ENCODE results near the gene COL13A1. TPM values are rescaled to one million over a fixed set of nuclear protein-coding genes. Genes with fewer than 3 reads are reported as not detected.

Gene COL13A1
- total RNA-seq, 1 donor from 2014 or later = 2.5 TPM

GRCh38 chr10:69835233-69835632, 33.5 kb downstream of the COL13A1 start:
- H3K9me3 ChIP-seq (replicated peaks) = no peaks in the 10 kb centered on the region
- H3K4me3 ChIP-seq = no peak overlapping the region
- TF ChIP-seq CTCF (IDR thresholded peaks at IDR 0.05; ENCODE audit: borderline replicate concordance) = no peak
- peaks cover 12% of the 10 kb centered on the region for H3K4me1 ChIP-seq
- H3K27me3 ChIP-seq (ENCODE audit: low read depth) = no peaks in the 10 kb centered on the region
- no peak for DNase-seq
- no peaks in the 10 kb centered on the region for H3K36me3 ChIP-seq
- no peak overlapping the region for H3K27ac ChIP-seq (replicated peaks)
- intact Hi-C loops (cut with micrococcal nuclease) = no loop called here

GRCh38 chr10:69835875-69836730, 34.4 kb downstream of the COL13A1 start:
- DNase-seq = no peak
- TF ChIP-seq CTCF (IDR thresholded peaks at IDR 0.05; ENCODE audit: borderline replicate concordance) = no peak
- Histone ChIP-seq H3K4me3 (no peak overlapping the region), H3K27me3 (ENCODE audit: low read depth) (no peaks in the 10 kb centered on the region), H3K36me3 (no peaks in the 10 kb centered on the region), H3K9me3 (replicated peaks) (no peaks in the 10 kb centered on the region), H3K4me1 (peaks cover 12% of the 10 kb centered on the region), H3K27ac (replicated peaks) (no peak overlapping the region)
- intact Hi-C loops (cut with micrococcal nuclease) = no loop called here

GRCh38 chr10:69836731-69837030, 35.0 kb downstream of the COL13A1 start:
- no peak overlapping the region for H3K4me3 ChIP-seq
- intact Hi-C loops (cut with micrococcal nuclease) = no loop called here
- DNase-seq = no peak
- H3K27me3 ChIP-seq (ENCODE audit: low read depth) = no peaks in the 10 kb centered on the region
- H3K36me3 ChIP-seq = no peaks in the 10 kb centered on the region
- no peak overlapping the region for H3K27ac ChIP-seq (replicated peaks)
- H3K4me1 ChIP-seq = peaks cover 12% of the 10 kb centered on the region
- no peak for TF ChIP-seq CTCF (IDR thresholded peaks at IDR 0.05; ENCODE audit: borderline replicate concordance)
- no peaks in the 10 kb centered on the region for H3K9me3 ChIP-seq (replicated peaks)

GRCh38 chr10:69837261-69837660, 35.6 kb downstream of the COL13A1 start:
- TF ChIP-seq CTCF (IDR thresholded peaks at IDR 0.05; ENCODE audit: borderline replicate concordance) = no peak
- no peak overlapping the region for H3K27ac ChIP-seq (replicated peaks)
- no peaks in the 10 kb centered on the region for H3K36me3 ChIP-seq
- no peaks in the 10 kb centered on the region for H3K9me3 ChIP-seq (replicated peaks)
- DNase-seq = no peak
- no peaks in the 10 kb centered on the region for H3K27me3 ChIP-seq (ENCODE audit: low read depth)
- peaks cover 12% of the 10 kb centered on the region for H3K4me1 ChIP-seq
- intact Hi-C loops (cut with micrococcal nuclease) = no loop called here
- H3K4me3 ChIP-seq = no peak overlapping the region

GRCh38 chr10:69838418-69838817, 36.7 kb downstream of the COL13A1 start:
- Histone ChIP-seq H3K4me3 (no peak overlapping the region), H3K4me1 (peaks cover 12% of the 10 kb centered on the region), H3K36me3 (no peaks in the 10 kb centered on the region), H3K9me3 (replicated peaks) (no peaks in the 10 kb centered on the region), H3K27ac (replicated peaks) (no peak overlapping the region), H3K27me3 (ENCODE audit: low read depth) (no peaks in the 10 kb centered on the region)
- no peak for TF ChIP-seq CTCF (IDR thresholded peaks at IDR 0.05; ENCODE audit: borderline replicate concordance)
- intact Hi-C loops (cut with micrococcal nuclease) = no loop called here
- no peak for DNase-seq
